Measurements from ENCODE around the gene UFSP2. TPM values are rescaled to one million over a fixed set of nuclear protein-coding genes. Genes with fewer than 3 reads are reported as not detected.

The UFSP2 gene
- total and polyA plus RNA-seq, 2 experiments from 2014 or later: 29.0 to 53.0 TPM

GRCh38 chr4:185361872-185362271, 63.9 kb downstream of the UFSP2 start (continued):
- no peak for TF ChIP-seq ZNF462 (CRISPR knock-in tag; IDR thresholded peaks at IDR 0.05)
- no peak for TF ChIP-seq ETS1 (IDR thresholded peaks at IDR 0.05)
- TF ChIP-seq REST (IDR thresholded peaks at IDR 0.05; ENCODE audit: unreplicated experiment): no peak
- TF ChIP-seq STAT1 (IDR thresholded peaks at IDR 0.05; ENCODE audit: unreplicated experiment): no peak
- TF ChIP-seq POLR2AphosphoS5 (IDR thresholded peaks at IDR 0.05; ENCODE audit: low read depth): no peak
- TF ChIP-seq NANOG (IDR thresholded peaks at IDR 0.05; ENCODE audit: borderline replicate concordance): no peak
- TF ChIP-seq CREB1 (CRISPR knock-in tag; IDR thresholded peaks at IDR 0.05; ENCODE audit: low read depth): no peak
- no peak for TF ChIP-seq ZNF331 (CRISPR knock-in tag; IDR thresholded peaks at IDR 0.05; ENCODE audit: low read depth)
- no peak for TF ChIP-seq JUNB (IDR thresholded peaks at IDR 0.05; ENCODE audit: unreplicated experiment)
- no peak for TF ChIP-seq EZH2 (IDR thresholded peaks at IDR 0.05; ENCODE audit: low read depth, unreplicated experiment)
